ENCODE results near the gene ZNF346.

The ZNF346 gene

GRCh38 chr5:177079606-177080005 lies 57.1 kb downstream of the ZNF346 start:
- no peaks in the 10 kb centered on the region for H3K36me3 ChIP-seq (ENCODE audit: control insufficient read depth in 5 of 5, insufficient read depth in 5 of 5, low read length in 5 of 5)
- H3K4me3 ChIP-seq (ENCODE audit: low read depth in 1 of 5, low read length in 5 of 5), result no peak overlapping the region
- H3K27me3 ChIP-seq (ENCODE audit: control insufficient read depth in 5 of 5, insufficient read depth in 4 of 5, low read length in 5 of 5), result peaks cover 0 to 14% (median 12%) of the 10 kb centered on the region in 5 donors
- no peak overlapping the region for H3K27ac ChIP-seq (ENCODE audit: low read depth, low read length)
- no peaks in the 10 kb centered on the region for H3K4me1 ChIP-seq (ENCODE audit: control insufficient read depth in 5 of 5, insufficient read depth in 5 of 5, low read length in 5 of 5)
- no peak overlapping the region for H3K9ac ChIP-seq (ENCODE audit: low read length in 5 of 5)
- H3K9me3 ChIP-seq (ENCODE audit: control insufficient read depth in 5 of 5, low read length in 5 of 5), result no peaks in the 10 kb centered on the region

GRCh38 chr5:177080265-177080664 lies 57.8 kb downstream of the ZNF346 start:
- Histone ChIP-seq H3K36me3 (ENCODE audit: control insufficient read depth in 5 of 5, insufficient read depth in 5 of 5, low read length in 5 of 5) (no peaks in the 10 kb centered on the region), H3K4me3 (ENCODE audit: low read depth in 1 of 5, low read length in 5 of 5) (no peak overlapping the region), H3K4me1 (ENCODE audit: control insufficient read depth in 5 of 5, insufficient read depth in 5 of 5, low read length in 5 of 5) (no peaks in the 10 kb centered on the region), H3K27ac (ENCODE audit: low read depth, low read length) (no peak overlapping the region), H3K27me3 (ENCODE audit: control insufficient read depth in 5 of 5, insufficient read depth in 4 of 5, low read length in 5 of 5) (peaks cover 0 to 15% (median 12%) of the 10 kb centered on the region in 5 donors), H3K9me3 (ENCODE audit: control insufficient read depth in 5 of 5, low read length in 5 of 5) (no peaks in the 10 kb centered on the region), H3K9ac (ENCODE audit: low read length in 5 of 5) (no peak overlapping the region)

GRCh38 chr5:177081859-177082258 lies 59.4 kb downstream of the ZNF346 start:
- H3K4me3 ChIP-seq (ENCODE audit: low read depth in 1 of 5, low read length in 5 of 5), result no peak overlapping the region
- peaks cover 0 to 18% (median 12%) of the 10 kb centered on the region in 5 donors for H3K27me3 ChIP-seq (ENCODE audit: control insufficient read depth in 5 of 5, insufficient read depth in 4 of 5, low read length in 5 of 5)
- H3K4me1 ChIP-seq (ENCODE audit: control insufficient read depth in 5 of 5, insufficient read depth in 5 of 5, low read length in 5 of 5), result peaks cover 0 to 2% (median 1%) of the 10 kb centered on the region in 5 donors
- no peaks in the 10 kb centered on the region for H3K36me3 ChIP-seq (ENCODE audit: control insufficient read depth in 5 of 5, insufficient read depth in 5 of 5, low read length in 5 of 5)
- H3K9ac ChIP-seq (ENCODE audit: low read length in 5 of 5), result no peak overlapping the region
- no peak overlapping the region for H3K27ac ChIP-seq (ENCODE audit: low read depth, low read length)
- H3K9me3 ChIP-seq (ENCODE audit: control insufficient read depth in 5 of 5, low read length in 5 of 5), result no peaks in the 10 kb centered on the region

GRCh38 chr5:177083357-177083756 lies 60.9 kb downstream of the ZNF346 start:
- H3K27me3 ChIP-seq (ENCODE audit: control insufficient read depth in 5 of 5, insufficient read depth in 4 of 5, low read length in 5 of 5), result peaks cover 0 to 23% (median 12%) of the 10 kb centered on the region in 5 donors
- no peaks in the 10 kb centered on the region for H3K36me3 ChIP-seq (ENCODE audit: control insufficient read depth in 5 of 5, insufficient read depth in 5 of 5, low read length in 5 of 5)
- no peak overlapping the region for H3K9ac ChIP-seq (ENCODE audit: low read length in 5 of 5)
- H3K9me3 ChIP-seq (ENCODE audit: control insufficient read depth in 5 of 5, low read length in 5 of 5), result no peaks in the 10 kb centered on the region
- H3K27ac ChIP-seq (ENCODE audit: low read depth, low read length), result no peak overlapping the region
- H3K4me3 ChIP-seq (ENCODE audit: low read depth in 1 of 5, low read length in 5 of 5), result no peak overlapping the region
- peaks cover 0 to 9% (median 8%) of the 10 kb centered on the region in 5 donors for H3K4me1 ChIP-seq (ENCODE audit: control insufficient read depth in 5 of 5, insufficient read depth in 5 of 5, low read length in 5 of 5)

- Histone ChIP-seq H3K9me3 (ENCODE audit: control insufficient read depth in 5 of 5, low read length in 5 of 5) (no peaks in the 10 kb centered on the region), H3K4me3 (ENCODE audit: low read depth in 1 of 5, low read length in 5 of 5) (no peak overlapping the region), H3K9ac (ENCODE audit: low read length in 5 of 5) (no peak overlapping the region), H3K36me3 (ENCODE audit: control insufficient read depth in 5 of 5, insufficient read depth in 5 of 5, low read length in 5 of 5) (no peaks in the 10 kb centered on the region), H3K27me3 (ENCODE audit: control insufficient read depth in 5 of 5, insufficient read depth in 4 of 5, low read length in 5 of 5) (peaks cover 0 to 27% (median 12%) of the 10 kb centered on the region in 5 donors), H3K27ac (ENCODE audit: low read depth, low read length) (no peak overlapping the region), H3K4me1 (ENCODE audit: control insufficient read depth in 5 of 5, insufficient read depth in 5 of 5, low read length in 5 of 5) (peaks cover 0 to 14% (median 11%) of the 10 kb centered on the region in 5 donors)
Observed at GRCh38 chr5:177084175-177084574, 61.7 kb downstream of the ZNF346 start.

- H3K36me3 ChIP-seq (ENCODE audit: control insufficient read depth in 5 of 5, insufficient read depth in 5 of 5, low read length in 5 of 5), result no peaks in the 10 kb centered on the region
- peaks cover 0 to 26% (median 9%) of the 10 kb centered on the region in 5 donors for H3K27me3 ChIP-seq (ENCODE audit: control insufficient read depth in 5 of 5, insufficient read depth in 4 of 5, low read length in 5 of 5)
- no peak overlapping the region for H3K4me3 ChIP-seq (ENCODE audit: low read depth in 1 of 5, low read length in 5 of 5)
- H3K9me3 ChIP-seq (ENCODE audit: control insufficient read depth in 5 of 5, low read length in 5 of 5), result no peaks in the 10 kb centered on the region
- H3K4me1 ChIP-seq (ENCODE audit: control insufficient read depth in 5 of 5, insufficient read depth in 5 of 5, low read length in 5 of 5), result peaks cover 2 to 18% (median 15%) of the 10 kb centered on the region in 5 donors
- H3K9ac ChIP-seq (ENCODE audit: low read length in 5 of 5), result no peak overlapping the region
- H3K27ac ChIP-seq (ENCODE audit: low read depth, low read length), result no peak overlapping the region
Observed at GRCh38 chr5:177085985-177086653, 63.6 kb downstream of the ZNF346 start.

GRCh38 chr5:177086654-177087397 lies 64.3 kb downstream of the ZNF346 start, which contains the start of gene FGFR4:
Gene FGFR4 (plus strand): TSS chr5:177086915. CDS start chr5:177089603, 2,688 bp downstream.
- peak within 1 kb of the TSS in 3 of 5 donors; percentile 43 to 61 (median 48) for H3K4me3 ChIP-seq (ENCODE audit: low read depth in 1 of 5, low read length in 5 of 5)
- H3K36me3 ChIP-seq (ENCODE audit: control insufficient read depth in 5 of 5, insufficient read depth in 5 of 5, low read length in 5 of 5), result no peaks in the 10 kb centered on the region
- H3K9me3 ChIP-seq (ENCODE audit: control insufficient read depth in 5 of 5, low read length in 5 of 5), result no peaks in the 10 kb centered on the region
- H3K9ac ChIP-seq (ENCODE audit: low read length in 5 of 5), result no peak within 1 kb of the TSS
- peaks cover 0 to 26% (median 8%) of the 10 kb centered on the region in 5 donors for H3K27me3 ChIP-seq (ENCODE audit: control insufficient read depth in 5 of 5, insufficient read depth in 4 of 5, low read length in 5 of 5)
- H3K27ac ChIP-seq (ENCODE audit: low read depth, low read length), result no peak within 1 kb of the TSS
- peaks cover 2 to 18% (median 15%) of the 10 kb centered on the region in 5 donors for H3K4me1 ChIP-seq (ENCODE audit: control insufficient read depth in 5 of 5, insufficient read depth in 5 of 5, low read length in 5 of 5)

GRCh38 chr5:177087398-177088005 lies 65.0 kb downstream of the ZNF346 start:
- H3K4me3 ChIP-seq (ENCODE audit: low read depth in 1 of 5, low read length in 5 of 5), result peak overlapping the region in 3 of 5 donors; percentile 43 to 61 (median 48)
- H3K27me3 ChIP-seq (ENCODE audit: control insufficient read depth in 5 of 5, insufficient read depth in 4 of 5, low read length in 5 of 5), result peaks cover 0 to 25% (median 8%) of the 10 kb centered on the region in 5 donors
- peaks cover 2 to 18% (median 15%) of the 10 kb centered on the region in 5 donors for H3K4me1 ChIP-seq (ENCODE audit: control insufficient read depth in 5 of 5, insufficient read depth in 5 of 5, low read length in 5 of 5)
- H3K27ac ChIP-seq (ENCODE audit: low read depth, low read length), result no peak overlapping the region
- no peaks in the 10 kb centered on the region for H3K36me3 ChIP-seq (ENCODE audit: control insufficient read depth in 5 of 5, insufficient read depth in 5 of 5, low read length in 5 of 5)
- no peak overlapping the region for H3K9ac ChIP-seq (ENCODE audit: low read length in 5 of 5)
- no peaks in the 10 kb centered on the region for H3K9me3 ChIP-seq (ENCODE audit: control insufficient read depth in 5 of 5, low read length in 5 of 5)

GRCh38 chr5:177089127-177089526 lies 66.6 kb downstream of the ZNF346 start:
- Histone ChIP-seq H3K27me3 (ENCODE audit: control insufficient read depth in 5 of 5, insufficient read depth in 4 of 5, low read length in 5 of 5) (peaks cover 0 to 22% (median 8%) of the 10 kb centered on the region in 5 donors), H3K9ac (ENCODE audit: low read length in 5 of 5) (no peak overlapping the region), H3K4me1 (ENCODE audit: control insufficient read depth in 5 of 5, insufficient read depth in 5 of 5, low read length in 5 of 5) (peaks cover 2 to 19% (median 15%) of the 10 kb centered on the region in 5 donors), H3K9me3 (ENCODE audit: control insufficient read depth in 5 of 5, low read length in 5 of 5) (no peaks in the 10 kb centered on the region), H3K4me3 (ENCODE audit: low read depth in 1 of 5, low read length in 5 of 5) (no peak overlapping the region), H3K36me3 (ENCODE audit: control insufficient read depth in 5 of 5, insufficient read depth in 5 of 5, low read length in 5 of 5) (no peaks in the 10 kb centered on the region), H3K27ac (ENCODE audit: low read depth, low read length) (no peak overlapping the region)
